GM23338 (cell line): ENCODE measurements around the gene ITPR2. TPM values are rescaled to one million over a fixed set of nuclear protein-coding genes. Genes with fewer than 3 reads are reported as not detected.
A peak's percentile ranks its signal among the peaks of the same experiment; 100 is the strongest.

Experiments used
- ATAC-seq: fragments of 200-7000 bp; cut with Tn5 transposase; 3 replicates; pipeline ENCODE4 v1.9.1; 2020
- DNase-seq: peaks from one replicate; pipeline ENCODE4 v3.0.0-alpha.2; 2015; ENCODE audit warnings: low spot score
- H2AFZ ChIP-seq: fragments of 200-600 bp; sonication (generic); 2 replicates; pipeline ENCODE4 v1.8.0; 2016; ENCODE audit warnings: antibody characterized with exemption, mild to moderate bottlenecking, moderate library complexity
- H3F3A ChIP-seq: fragments of 200-600 bp; sonication (generic); replicated peaks from 2 replicates; pipeline ENCODE4 v1.8.0; 2017; ENCODE audit warnings: antibody characterized with exemption, mixed run types, low read depth
- H3K27ac ChIP-seq: fragments of 200-600 bp; sonication (generic); 2 replicates; pipeline ENCODE4 v1.6.1; 2016; ENCODE audit warnings: low read depth
- H3K27me3 ChIP-seq: fragments of 200-600 bp; sonication (generic); 2 replicates; pipeline ENCODE4 v1.8.0; 2016; ENCODE audit warnings: mild to moderate bottlenecking, mixed run types, moderate library complexity; ENCODE audit not compliant: insufficient read depth
- H3K36me3 ChIP-seq: fragments of 200-600 bp; sonication (generic); 2 replicates; pipeline ENCODE4 v1.8.0; 2016; ENCODE audit warnings: mild to moderate bottlenecking; ENCODE audit not compliant: insufficient read depth
- H3K4me1 ChIP-seq: fragments of 200-600 bp; sonication (generic); 2 replicates; pipeline ENCODE4 v1.8.0; 2016; ENCODE audit warnings: mild to moderate bottlenecking, moderate library complexity; ENCODE audit not compliant: insufficient read depth
- H3K4me2 ChIP-seq: fragments of 200-600 bp; sonication (generic); 2 replicates; pipeline ENCODE4 v1.7.1; 2017; ENCODE audit warnings: mixed run types
- H3K4me3 ChIP-seq: fragments of 200-600 bp; sonication (generic); 2 replicates; pipeline ENCODE4 v1.6.1; 2016; ENCODE audit warnings: mixed run types
- H3K79me2 ChIP-seq: fragments of 200-600 bp; sonication (generic); replicated peaks from 2 replicates; pipeline ENCODE4 v1.8.0; 2017; ENCODE audit warnings: mild to moderate bottlenecking; ENCODE audit not compliant: insufficient read depth
- H3K9me2 ChIP-seq: fragments of 200-600 bp; sonication (generic); 2 replicates; pipeline ENCODE4 v1.8.0; 2017; ENCODE audit not compliant: insufficient read depth
- H4K20me1 ChIP-seq: fragments of 200-600 bp; sonication (generic); replicated peaks from 2 replicates; pipeline ENCODE4 v1.8.0; 2017; ENCODE audit warnings: mild to moderate bottlenecking; ENCODE audit not compliant: insufficient read depth
- H3K27ac Mint-ChIP-seq: 2 replicates; pipeline ENCODE4 v1.8.0; 2020; ENCODE audit warnings: inconsistent platforms, mild to moderate bottlenecking, moderate library complexity, mixed read lengths
- H3K27me3 Mint-ChIP-seq: 3 replicates; pipeline ENCODE4 v1.8.0; 2022; ENCODE audit warnings: low read depth, mild to moderate bottlenecking, moderate library complexity, mixed read lengths, inconsistent platforms; ENCODE audit not compliant: insufficient read depth, poor library complexity
- H3K36me3 Mint-ChIP-seq: 3 replicates; pipeline ENCODE4 v1.8.0; 2021; ENCODE audit warnings: low read depth, mild to moderate bottlenecking, inconsistent platforms, moderate library complexity, mixed read lengths
- H3K4me1 Mint-ChIP-seq: 3 replicates; pipeline ENCODE4 v1.8.0; 2020; ENCODE audit warnings: mild to moderate bottlenecking, inconsistent platforms, mixed read lengths
- H3K4me3 Mint-ChIP-seq: 3 replicates; pipeline ENCODE4 v1.8.0; 2021; ENCODE audit warnings: moderate library complexity, mild to moderate bottlenecking, inconsistent platforms, mixed read lengths
- H3K9me3 Mint-ChIP-seq: 3 replicates; pipeline ENCODE4 v1.8.0; 2020; ENCODE audit warnings: moderate library complexity, mild to moderate bottlenecking, inconsistent platforms, mixed read lengths
- CREB1 ChIP-seq: fragments of 250-450 bp; sonication (Bioruptor Pico); IDR thresholded peaks from 2 replicates; pipeline ENCODE4 v1.5.0; 2020; ENCODE audit warnings: low read depth, mild to moderate bottlenecking, moderate library complexity
- EZH2 ChIP-seq: fragments of 200-600 bp; sonication (generic); IDR thresholded peaks from one replicate; pipeline ENCODE4 v1.8.0; 2017; ENCODE audit warnings: antibody characterized with exemption, mild to moderate bottlenecking, low read depth; ENCODE audit not compliant: unreplicated experiment
- EZH2phosphoT487 ChIP-seq: fragments of 200-600 bp; sonication (generic); IDR thresholded peaks from one replicate; pipeline ENCODE4 v1.8.1; 2018; ENCODE audit warnings: antibody characterized with exemption; ENCODE audit not compliant: unreplicated experiment
- JUNB ChIP-seq: IDR thresholded peaks from one replicate; pipeline ENCODE4 v1.6.1; 2016; ENCODE audit warnings: antibody characterized with exemption; ENCODE audit not compliant: unreplicated experiment
- NANOG ChIP-seq: IDR thresholded peaks from 2 replicates; pipeline ENCODE4 v1.6.1; 2016; ENCODE audit warnings: antibody characterized with exemption, borderline replicate concordance
- POLR2AphosphoS5 ChIP-seq: IDR thresholded peaks from 2 replicates; pipeline ENCODE4 v1.6.1; 2016; ENCODE audit warnings: antibody characterized with exemption, low read depth
- STAT1 ChIP-seq: IDR thresholded peaks from one replicate; pipeline ENCODE4 v1.6.1; 2016; ENCODE audit warnings: antibody characterized with exemption; ENCODE audit not compliant: unreplicated experiment
- ZNF114 ChIP-seq: fragments of 250-450 bp; sonication (Bioruptor Pico); IDR thresholded peaks from 2 replicates; pipeline ENCODE4 v1.5.0; 2020; ENCODE audit warnings: mild to moderate bottlenecking, moderate library complexity
- ZNF331 ChIP-seq: fragments of 250-450 bp; sonication (Bioruptor Pico); IDR thresholded peaks from 2 replicates; pipeline ENCODE4 v1.5.0; 2020; ENCODE audit warnings: low read depth, mild to moderate bottlenecking, moderate library complexity
- polyA plus RNA-seq: library from polyadenylated mRNA; unstranded; fragments of >200 nt; fragmentation: Nextera tagmentation; extraction: Ambion mirVana; gene quantifications from 2 replicates; pipeline ENCODE4 v1.2.1, GENCODE V29; 2016
- total RNA-seq: library from RNA; depleted of rRNA; stranded (reverse); fragments of >200 nt; shearing (Covaris generic); gene quantifications from 2 replicates; pipeline ENCODE4 v1.2.3, GENCODE V29; 2014
- TF ChIP-seq, protein P1 (sequence below): IDR thresholded peaks from 2 replicates; pipeline ENCODE4 v1.6.1; 2016; ENCODE audit warnings: antibody characterized with exemption
- TF ChIP-seq, protein P2 (sequence below): IDR thresholded peaks from one replicate; pipeline ENCODE4 v1.6.1; 2018; ENCODE audit warnings: antibody characterized with exemption; ENCODE audit not compliant: unreplicated experiment
- TF ChIP-seq, protein P3 (sequence below), 2 experiments: fragments of 200-600 bp in 1 of 2; sonication (generic) in 1 of 2; conservative IDR thresholded peaks; 2 replicates each; pipeline versions ENCODE4 v1.5.1 to v1.6.1; 2016 to 2017; ENCODE audit warnings: antibody characterized with exemption in 2 of 2, low read depth in 2 of 2, mild to moderate bottlenecking in 2 of 2, moderate library complexity in 1 of 2
- TF ChIP-seq, protein P4 (sequence below): fragments of 250-450 bp; sonication (Bioruptor Pico); IDR thresholded peaks from 2 replicates; pipeline ENCODE4 v1.5.0; 2020; ENCODE audit warnings: mild to moderate bottlenecking, moderate library complexity

The ITPR2 gene
- total and polyA plus RNA-seq, 2 experiments from 2014 or later, result 44.5 to 65.2 TPM

DNA sequence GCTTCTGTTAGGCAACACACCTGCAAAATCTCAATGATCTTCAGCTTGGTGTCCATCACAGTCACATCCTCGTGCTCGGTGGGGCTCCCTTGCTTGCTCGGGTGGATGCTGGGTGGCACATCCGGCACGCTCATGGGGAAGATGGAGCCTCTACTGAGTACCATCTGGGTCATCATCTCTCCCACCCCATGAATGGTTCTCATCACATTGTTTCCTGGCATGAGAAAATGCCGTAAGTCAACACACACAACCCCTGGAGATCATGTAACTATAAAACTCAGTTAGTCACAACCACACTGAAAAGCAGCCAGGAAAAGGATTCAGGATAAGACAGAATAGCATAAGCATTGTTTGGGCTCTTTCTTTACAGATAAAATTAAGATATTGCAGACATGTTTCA lies 201.1 kb downstream of the ITPR2 start:
- no peaks in the 10 kb centered on the region for H3K27me3 ChIP-seq
- peaks cover 2% of the 10 kb centered on the region for H3K27me3 Mint-ChIP-seq
- DNase-seq (no peak), ATAC-seq (no peak)
- H2AFZ ChIP-seq, result no peak overlapping the region
- H3K27ac Mint-ChIP-seq, result peak overlapping the region; percentile 29; the same call in 1 of the 2 replicates
- TF ChIP-seq CREB1 (CRISPR knock-in tag) (no peak), EZH2phosphoT487 (no peak), STAT1 (no peak), POLR2AphosphoS5 (no peak), ZNF331 (CRISPR knock-in tag) (no peak), EZH2 (no peak), ZNF114 (no peak), NANOG (no peak), JUNB (no peak)
- TF ChIP-seq, protein P1, sequence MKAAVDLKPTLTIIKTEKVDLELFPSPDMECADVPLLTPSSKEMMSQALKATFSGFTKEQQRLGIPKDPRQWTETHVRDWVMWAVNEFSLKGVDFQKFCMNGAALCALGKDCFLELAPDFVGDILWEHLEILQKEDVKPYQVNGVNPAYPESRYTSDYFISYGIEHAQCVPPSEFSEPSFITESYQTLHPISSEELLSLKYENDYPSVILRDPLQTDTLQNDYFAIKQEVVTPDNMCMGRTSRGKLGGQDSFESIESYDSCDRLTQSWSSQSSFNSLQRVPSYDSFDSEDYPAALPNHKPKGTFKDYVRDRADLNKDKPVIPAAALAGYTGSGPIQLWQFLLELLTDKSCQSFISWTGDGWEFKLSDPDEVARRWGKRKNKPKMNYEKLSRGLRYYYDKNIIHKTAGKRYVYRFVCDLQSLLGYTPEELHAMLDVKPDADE, result no peak
- TF ChIP-seq, protein P2, sequence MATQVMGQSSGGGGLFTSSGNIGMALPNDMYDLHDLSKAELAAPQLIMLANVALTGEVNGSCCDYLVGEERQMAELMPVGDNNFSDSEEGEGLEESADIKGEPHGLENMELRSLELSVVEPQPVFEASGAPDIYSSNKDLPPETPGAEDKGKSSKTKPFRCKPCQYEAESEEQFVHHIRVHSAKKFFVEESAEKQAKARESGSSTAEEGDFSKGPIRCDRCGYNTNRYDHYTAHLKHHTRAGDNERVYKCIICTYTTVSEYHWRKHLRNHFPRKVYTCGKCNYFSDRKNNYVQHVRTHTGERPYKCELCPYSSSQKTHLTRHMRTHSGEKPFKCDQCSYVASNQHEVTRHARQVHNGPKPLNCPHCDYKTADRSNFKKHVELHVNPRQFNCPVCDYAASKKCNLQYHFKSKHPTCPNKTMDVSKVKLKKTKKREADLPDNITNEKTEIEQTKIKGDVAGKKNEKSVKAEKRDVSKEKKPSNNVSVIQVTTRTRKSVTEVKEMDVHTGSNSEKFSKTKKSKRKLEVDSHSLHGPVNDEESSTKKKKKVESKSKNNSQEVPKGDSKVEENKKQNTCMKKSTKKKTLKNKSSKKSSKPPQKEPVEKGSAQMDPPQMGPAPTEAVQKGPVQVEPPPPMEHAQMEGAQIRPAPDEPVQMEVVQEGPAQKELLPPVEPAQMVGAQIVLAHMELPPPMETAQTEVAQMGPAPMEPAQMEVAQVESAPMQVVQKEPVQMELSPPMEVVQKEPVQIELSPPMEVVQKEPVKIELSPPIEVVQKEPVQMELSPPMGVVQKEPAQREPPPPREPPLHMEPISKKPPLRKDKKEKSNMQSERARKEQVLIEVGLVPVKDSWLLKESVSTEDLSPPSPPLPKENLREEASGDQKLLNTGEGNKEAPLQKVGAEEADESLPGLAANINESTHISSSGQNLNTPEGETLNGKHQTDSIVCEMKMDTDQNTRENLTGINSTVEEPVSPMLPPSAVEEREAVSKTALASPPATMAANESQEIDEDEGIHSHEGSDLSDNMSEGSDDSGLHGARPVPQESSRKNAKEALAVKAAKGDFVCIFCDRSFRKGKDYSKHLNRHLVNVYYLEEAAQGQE, result no peak
- TF ChIP-seq, protein P3, sequence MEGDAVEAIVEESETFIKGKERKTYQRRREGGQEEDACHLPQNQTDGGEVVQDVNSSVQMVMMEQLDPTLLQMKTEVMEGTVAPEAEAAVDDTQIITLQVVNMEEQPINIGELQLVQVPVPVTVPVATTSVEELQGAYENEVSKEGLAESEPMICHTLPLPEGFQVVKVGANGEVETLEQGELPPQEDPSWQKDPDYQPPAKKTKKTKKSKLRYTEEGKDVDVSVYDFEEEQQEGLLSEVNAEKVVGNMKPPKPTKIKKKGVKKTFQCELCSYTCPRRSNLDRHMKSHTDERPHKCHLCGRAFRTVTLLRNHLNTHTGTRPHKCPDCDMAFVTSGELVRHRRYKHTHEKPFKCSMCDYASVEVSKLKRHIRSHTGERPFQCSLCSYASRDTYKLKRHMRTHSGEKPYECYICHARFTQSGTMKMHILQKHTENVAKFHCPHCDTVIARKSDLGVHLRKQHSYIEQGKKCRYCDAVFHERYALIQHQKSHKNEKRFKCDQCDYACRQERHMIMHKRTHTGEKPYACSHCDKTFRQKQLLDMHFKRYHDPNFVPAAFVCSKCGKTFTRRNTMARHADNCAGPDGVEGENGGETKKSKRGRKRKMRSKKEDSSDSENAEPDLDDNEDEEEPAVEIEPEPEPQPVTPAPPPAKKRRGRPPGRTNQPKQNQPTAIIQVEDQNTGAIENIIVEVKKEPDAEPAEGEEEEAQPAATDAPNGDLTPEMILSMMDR (conservative IDR thresholded peaks at IDR 0.05; ENCODE audit: low read depth in 2 of 2), result no peak
- TF ChIP-seq, protein P4, sequence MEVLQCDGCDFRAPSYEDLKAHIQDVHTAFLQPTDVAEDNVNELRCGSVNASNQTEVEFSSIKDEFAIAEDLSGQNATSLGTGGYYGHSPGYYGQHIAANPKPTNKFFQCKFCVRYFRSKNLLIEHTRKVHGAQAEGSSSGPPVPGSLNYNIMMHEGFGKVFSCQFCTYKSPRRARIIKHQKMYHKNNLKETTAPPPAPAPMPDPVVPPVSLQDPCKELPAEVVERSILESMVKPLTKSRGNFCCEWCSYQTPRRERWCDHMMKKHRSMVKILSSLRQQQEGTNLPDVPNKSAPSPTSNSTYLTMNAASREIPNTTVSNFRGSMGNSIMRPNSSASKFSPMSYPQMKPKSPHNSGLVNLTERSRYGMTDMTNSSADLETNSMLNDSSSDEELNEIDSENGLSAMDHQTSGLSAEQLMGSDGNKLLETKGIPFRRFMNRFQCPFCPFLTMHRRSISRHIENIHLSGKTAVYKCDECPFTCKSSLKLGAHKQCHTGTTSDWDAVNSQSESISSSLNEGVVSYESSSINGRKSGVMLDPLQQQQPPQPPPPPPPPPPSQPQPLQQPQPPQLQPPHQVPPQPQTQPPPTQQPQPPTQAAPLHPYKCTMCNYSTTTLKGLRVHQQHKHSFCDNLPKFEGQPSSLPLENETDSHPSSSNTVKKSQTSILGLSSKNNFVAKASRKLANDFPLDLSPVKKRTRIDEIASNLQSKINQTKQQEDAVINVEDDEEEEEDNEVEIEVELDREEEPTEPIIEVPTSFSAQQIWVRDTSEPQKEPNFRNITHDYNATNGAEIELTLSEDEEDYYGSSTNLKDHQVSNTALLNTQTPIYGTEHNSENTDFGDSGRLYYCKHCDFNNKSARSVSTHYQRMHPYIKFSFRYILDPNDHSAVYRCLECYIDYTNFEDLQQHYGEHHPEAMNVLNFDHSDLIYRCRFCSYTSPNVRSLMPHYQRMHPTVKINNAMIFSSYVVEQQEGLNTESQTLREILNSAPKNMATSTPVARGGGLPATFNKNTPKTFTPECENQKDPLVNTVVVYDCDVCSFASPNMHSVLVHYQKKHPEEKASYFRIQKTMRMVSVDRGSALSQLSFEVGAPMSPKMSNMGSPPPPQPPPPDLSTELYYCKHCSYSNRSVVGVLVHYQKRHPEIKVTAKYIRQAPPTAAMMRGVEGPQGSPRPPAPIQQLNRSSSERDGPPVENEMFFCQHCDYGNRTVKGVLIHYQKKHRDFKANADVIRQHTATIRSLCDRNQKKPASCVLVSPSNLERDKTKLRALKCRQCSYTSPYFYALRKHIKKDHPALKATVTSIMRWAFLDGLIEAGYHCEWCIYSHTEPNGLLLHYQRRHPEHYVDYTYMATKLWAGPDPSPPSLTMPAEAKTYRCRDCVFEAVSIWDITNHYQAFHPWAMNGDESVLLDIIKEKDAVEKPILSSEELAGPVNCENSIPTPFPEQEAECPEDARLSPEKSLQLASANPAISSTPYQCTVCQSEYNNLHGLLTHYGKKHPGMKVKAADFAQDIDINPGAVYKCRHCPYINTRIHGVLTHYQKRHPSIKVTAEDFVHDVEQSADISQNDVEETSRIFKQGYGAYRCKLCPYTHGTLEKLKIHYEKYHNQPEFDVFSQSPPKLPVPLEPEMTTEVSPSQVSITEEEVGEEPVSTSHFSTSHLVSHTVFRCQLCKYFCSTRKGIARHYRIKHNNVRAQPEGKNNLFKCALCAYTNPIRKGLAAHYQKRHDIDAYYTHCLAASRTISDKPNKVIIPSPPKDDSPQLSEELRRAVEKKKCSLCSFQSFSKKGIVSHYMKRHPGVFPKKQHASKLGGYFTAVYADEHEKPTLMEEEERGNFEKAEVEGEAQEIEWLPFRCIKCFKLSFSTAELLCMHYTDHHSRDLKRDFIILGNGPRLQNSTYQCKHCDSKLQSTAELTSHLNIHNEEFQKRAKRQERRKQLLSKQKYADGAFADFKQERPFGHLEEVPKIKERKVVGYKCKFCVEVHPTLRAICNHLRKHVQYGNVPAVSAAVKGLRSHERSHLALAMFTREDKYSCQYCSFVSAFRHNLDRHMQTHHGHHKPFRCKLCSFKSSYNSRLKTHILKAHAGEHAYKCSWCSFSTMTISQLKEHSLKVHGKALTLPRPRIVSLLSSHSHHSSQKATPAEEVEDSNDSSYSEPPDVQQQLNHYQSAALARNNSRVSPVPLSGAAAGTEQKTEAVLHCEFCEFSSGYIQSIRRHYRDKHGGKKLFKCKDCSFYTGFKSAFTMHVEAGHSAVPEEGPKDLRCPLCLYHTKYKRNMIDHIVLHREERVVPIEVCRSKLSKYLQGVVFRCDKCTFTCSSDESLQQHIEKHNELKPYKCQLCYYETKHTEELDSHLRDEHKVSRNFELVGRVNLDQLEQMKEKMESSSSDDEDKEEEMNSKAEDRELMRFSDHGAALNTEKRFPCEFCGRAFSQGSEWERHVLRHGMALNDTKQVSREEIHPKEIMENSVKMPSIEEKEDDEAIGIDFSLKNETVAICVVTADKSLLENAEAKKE (CRISPR knock-in tag), result no peak
- no peak overlapping the region for H3K4me3 Mint-ChIP-seq
- no peaks in the 10 kb centered on the region for H3K9me2 ChIP-seq
- H3K4me1 Mint-ChIP-seq, result peaks cover 44% of the 10 kb centered on the region
- H3K9me3 Mint-ChIP-seq, result no peaks in the 10 kb centered on the region
- H3F3A ChIP-seq, result no peaks in the 10 kb centered on the region; the same call in 1 of the 2 replicates
- H3K36me3 Mint-ChIP-seq, result peaks cover 27% of the 10 kb centered on the region
- no peak overlapping the region for H3K4me3 ChIP-seq
- no peak overlapping the region for H3K4me2 ChIP-seq
- H3K79me2 ChIP-seq, result no peaks in the 10 kb centered on the region
- peaks cover 7% of the 10 kb centered on the region; the same call in 1 of the 2 replicates for H3K36me3 ChIP-seq
- no peaks in the 10 kb centered on the region for H4K20me1 ChIP-seq
- peak overlapping the region; percentile 68; the same call in 1 of the 2 replicates for H3K27ac ChIP-seq
- H3K4me1 ChIP-seq, result peaks cover 32% of the 10 kb centered on the region
